GM18907 (cell line): Measurements from ENCODE around the gene ZNHIT6.
"Not testable (repeated sequence)": the region's sequence is repeated elsewhere in the genome, so short reads cannot be mapped to it uniquely, and the experiment has no call there.

ENCODE experiments used
- ATAC-seq: cut with Tn5 transposase; IDR thresholded peaks from one replicate; pipeline ENCODE4 v1.9.1; 2021; ENCODE audit warnings: mild to moderate bottlenecking, moderate library complexity; ENCODE audit not compliant: unreplicated experiment

Gene ZNHIT6

GRCh38 chr1:85672031-85672660 lies 36.1 kb downstream of the ZNHIT6 start:
- ATAC-seq: no peak

- no peak for ATAC-seq
Observed at GRCh38 chr1:85665932-85666331, 42.3 kb downstream of the ZNHIT6 start.

DNA sequence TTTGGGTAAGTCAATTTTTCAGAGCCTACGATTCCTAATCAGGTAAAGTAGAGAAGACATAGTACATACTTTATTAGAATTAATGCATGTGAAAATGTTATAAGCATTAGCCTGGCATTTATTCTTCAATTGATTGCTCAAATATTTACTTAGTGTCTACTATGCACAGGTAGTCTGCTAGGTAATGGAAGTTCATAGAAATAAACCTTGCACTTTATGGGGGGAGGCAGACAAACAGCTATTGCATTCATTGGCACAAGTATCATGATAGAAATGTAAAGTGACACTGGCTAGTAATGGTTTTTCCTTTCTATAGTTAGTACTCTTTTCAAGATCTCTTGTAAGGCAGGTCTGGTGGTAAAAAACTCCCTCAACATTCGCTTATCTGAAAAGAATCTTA lies 44.9 kb downstream of the ZNHIT6 start:
- ATAC-seq: no peak

DNA sequence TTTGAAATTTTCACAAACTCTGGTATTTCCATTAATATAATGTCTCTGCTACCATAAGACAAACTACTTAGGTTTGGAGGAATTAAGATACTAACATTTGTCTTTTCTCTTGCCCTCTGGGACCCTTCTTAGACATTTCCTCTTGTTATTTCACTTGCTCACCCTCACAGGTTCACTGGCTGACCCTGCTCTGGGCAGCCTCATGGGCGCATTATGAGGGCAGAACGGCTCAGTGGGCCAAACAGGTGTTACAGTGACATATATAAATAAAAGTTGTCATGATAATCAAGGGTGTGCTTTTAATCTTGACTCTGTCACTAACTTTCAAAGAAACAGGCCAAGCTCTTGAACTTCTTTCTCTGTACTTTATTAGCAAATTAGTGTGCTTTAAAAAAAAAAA lies 46.5 kb downstream of the ZNHIT6 start:
- peak; percentile 65 for ATAC-seq

GRCh38 chr1:85660541-85660940 lies 47.7 kb downstream of the ZNHIT6 start:
- no peak for ATAC-seq

DNA sequence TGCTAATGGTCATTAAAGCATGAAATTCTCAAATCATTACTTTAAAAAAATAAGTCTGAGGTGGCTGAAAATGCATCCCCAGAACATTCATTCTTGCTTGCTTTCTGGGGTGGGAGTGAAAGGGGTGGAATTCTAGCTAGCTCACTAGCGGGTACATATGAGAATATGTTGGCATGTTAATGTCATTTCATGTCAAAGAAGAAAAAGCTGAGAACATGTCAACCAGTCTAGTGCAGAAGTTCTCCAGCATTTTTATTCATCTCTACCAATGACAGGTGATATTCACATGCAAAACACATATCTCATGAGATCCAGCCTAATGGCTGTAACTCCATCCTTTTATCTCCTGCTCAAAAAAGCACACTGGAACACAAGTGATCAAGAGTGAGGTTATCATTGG lies 49.1 kb downstream of the ZNHIT6 start:
- ATAC-seq: no peak

DNA sequence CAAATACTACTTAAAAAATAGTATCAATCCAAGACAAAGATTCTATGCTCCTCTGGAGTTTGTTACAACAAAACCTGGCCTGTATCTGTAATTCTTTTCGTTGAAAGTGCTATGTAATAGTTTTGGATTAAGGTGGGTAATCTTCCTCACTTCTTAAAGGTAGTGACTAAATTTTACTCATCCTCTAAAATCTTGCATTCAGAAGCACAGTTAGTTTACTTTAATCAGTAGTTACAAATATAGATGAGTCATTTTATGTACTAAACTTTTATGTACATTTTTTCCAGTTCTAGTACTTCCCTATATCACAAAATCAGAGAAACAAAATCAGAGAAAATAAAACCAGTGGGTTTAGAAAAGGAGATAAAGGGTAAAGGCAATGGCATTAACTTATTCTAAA lies 51.3 kb downstream of the ZNHIT6 start:
- no peak for ATAC-seq

DNA sequence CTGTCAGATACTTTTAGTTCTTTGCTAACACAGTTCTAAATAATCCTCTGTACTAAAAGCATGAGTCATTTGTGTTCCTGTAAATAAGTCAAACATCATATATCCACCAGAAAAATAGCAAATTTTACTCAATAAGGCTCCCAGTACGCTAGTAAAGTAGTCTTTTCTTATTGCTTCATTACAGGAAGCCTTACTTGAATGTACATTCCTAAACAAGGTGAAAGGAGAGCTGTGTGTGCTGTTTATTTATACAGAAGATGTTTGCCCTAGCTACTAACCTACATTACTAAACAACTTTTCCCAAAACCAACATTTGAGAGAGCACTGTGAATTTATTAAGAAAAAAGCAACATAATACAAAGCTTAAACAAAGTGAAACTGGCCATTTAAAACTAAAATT lies 52.0 kb downstream of the ZNHIT6 start:
- ATAC-seq: no peak

- no peak for ATAC-seq
Observed at GRCh38 chr1:85655315-85655714, 52.9 kb downstream of the ZNHIT6 start.

- ATAC-seq: no peak
Observed at GRCh38 chr1:85654066-85654782, 54.0 kb downstream of the ZNHIT6 start.

- no peak for ATAC-seq
Observed at GRCh38 chr1:85652327-85652726, 55.9 kb downstream of the ZNHIT6 start.

DNA sequence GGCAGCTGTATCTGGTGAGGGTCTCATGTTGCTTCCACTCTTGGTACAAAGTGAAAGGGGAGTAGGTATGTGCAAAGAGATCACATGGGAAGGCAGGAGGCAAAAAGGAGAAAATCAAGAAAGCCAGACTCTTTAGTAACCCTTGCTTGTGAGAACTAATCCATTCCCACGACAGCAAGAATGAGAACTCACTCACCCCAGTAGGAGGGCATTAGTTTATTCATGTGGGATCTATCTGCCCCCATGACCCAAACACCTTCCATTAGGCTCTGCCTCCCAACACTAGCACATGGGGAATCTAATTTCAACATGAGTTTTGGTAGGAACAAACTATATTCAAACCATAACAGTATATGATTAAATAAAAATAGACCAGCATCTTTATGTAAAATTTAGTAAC lies 57.6 kb downstream of the ZNHIT6 start:
- ATAC-seq: no peak

DNA sequence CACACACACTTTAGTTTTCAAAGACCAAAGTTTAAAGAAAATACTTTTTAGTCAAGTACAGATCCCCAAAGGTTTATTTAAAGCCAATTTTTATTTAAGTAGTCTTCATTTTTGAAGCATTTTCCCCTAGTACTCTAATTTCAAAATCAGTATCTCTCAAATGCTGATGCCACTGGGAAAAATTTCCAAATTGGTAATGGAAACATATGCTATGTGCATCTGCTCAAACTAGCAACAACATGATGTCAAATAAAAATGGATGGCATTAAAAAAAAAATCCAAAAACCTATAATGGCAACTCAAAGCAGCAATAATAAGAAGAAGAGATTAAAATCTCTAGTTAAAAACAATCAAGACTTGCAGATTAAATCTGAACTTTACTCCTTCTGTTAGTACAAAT lies 58.6 kb downstream of the ZNHIT6 start:
- ATAC-seq: no peak

DNA sequence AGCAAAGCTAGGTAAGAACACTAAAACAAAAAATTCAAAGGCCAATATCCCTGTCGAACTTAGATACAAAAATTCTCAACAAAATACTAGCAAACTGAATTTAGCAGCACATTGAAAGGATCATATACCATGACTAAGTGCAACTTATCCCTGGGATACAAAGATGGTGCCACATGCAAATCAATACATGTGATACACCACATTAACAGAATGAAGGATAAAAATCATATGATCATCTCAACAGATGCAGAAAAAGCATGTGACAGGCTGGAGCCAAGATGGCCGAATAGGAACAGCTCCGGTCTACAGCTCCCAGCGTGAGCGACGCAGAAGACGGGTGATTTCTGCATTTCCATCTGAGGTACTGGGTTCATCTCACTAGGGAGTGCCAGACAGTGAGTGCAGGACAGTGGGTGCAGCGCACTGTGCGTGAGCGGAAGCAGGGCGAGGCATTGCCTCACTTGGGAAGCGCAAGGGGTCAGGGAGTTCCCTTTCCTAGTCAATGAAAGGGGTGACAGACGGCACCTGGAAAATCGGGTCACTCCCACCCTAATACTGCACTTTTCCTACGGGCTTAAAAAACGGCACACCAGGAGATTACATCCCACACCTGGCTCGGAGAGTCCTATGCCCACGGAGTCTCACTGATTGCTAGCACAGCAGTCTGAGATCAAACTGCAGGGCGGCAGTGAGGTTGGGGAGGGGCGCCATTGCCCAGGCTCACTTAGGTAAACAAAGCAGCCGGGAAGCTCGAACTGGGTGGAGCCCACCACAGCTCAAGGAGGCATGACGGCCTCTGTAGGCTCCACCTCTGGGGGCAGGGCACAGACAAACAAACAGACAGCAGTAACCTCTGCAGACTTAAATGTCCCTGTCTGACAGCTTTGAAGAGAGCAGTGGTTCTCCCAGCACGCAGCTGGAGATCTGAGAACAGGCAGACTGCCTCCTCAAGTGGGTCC lies 66.4 kb downstream of the ZNHIT6 start:
- not testable (repeated sequence) for ATAC-seq

DNA sequence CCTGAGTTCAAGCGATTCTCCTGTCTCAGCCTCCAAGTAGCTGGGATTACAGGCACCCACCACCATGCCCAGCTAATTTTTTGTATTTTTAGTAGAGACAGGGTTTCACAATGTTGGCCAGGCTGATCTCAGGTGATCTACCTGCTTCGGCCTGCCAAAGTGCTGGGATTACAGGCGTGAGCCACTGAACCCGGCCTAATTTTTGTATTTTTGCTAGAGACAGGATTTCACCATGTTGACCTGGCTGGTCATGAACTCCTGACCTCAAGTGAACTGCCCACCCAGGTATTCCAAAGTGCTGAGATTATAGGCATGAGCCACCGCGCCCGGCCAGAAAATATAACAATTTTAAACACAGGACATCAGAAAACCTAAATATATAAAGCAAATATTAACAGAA lies 68.3 kb downstream of the ZNHIT6 start:
- ATAC-seq: not testable (repeated sequence)

DNA sequence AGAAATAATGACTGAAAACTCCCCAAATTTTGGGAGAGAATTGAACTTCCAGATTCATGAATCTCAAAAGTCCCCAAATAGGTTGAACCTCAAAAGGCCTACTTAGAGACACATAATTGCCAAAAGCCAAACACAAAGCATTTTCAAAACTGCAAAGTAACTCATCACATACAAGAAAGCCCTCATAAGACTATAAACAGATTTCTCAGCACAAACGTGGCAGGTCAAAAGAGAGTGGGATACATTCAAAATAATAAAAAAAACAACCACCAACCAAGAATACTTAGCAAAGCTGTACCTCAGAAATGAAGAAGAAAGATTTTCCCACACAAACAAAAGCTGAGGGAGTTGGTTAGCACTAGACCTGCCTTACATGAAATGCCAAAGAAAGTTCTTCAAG lies 69.8 kb downstream of the ZNHIT6 start:
- no peak for ATAC-seq

- ATAC-seq: no peak
Observed at GRCh38 chr1:85630493-85630892, 77.7 kb downstream of the ZNHIT6 start.

GRCh38 chr1:85629532-85629920 lies 78.7 kb downstream of the ZNHIT6 start:
- no peak for ATAC-seq

- no peak for ATAC-seq
Observed at GRCh38 chr1:85628791-85629531, 79.3 kb downstream of the ZNHIT6 start.

DNA sequence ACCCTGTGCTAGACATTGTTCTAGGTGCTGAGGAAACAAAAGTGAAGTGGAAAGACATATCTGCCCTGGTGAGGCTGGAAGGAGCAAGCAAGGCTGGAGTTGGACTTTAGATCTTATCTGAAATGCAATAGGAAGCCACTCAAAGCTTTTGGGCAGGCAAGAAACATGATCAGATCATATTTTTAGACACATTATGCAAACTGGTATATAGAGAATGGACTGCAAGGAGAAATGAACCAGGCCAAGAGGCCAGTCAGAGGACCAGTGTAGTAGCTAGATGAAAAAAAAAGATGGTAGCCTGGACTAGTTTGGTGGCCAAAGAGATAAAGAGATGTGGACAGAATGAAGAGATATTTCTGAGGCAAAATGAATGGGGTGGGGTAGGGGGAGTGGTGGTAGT lies 81.4 kb downstream of the ZNHIT6 start:
- no peak for ATAC-seq

DNA sequence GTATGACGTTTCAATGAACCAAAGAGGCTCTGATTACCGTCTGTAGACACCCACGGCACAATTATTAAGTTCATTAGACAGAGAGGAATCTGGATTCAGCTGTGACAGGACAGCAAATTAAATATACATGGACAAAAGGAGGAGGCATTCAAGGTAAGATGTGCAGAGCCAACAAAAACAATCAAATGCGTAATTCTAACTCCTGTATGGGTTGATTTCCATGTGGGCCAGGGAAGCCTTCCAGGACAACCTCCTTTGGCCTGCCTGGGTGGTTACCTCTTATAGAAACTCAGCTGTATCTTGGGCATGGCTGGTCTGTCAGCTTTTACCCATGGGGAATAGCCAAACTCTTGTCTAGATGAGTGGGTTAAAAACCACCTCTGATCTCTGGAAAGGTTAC lies 83.9 kb downstream of the ZNHIT6 start:
- no peak for ATAC-seq
